GM18909 (cell line): ENCODE data around the gene TMEM231.
"Not testable (repeated sequence)": the region's sequence is repeated elsewhere in the genome, so short reads cannot be mapped to it uniquely, and the experiment has no call there.

Experiments
- ATAC-seq: cut with Tn5 transposase; IDR thresholded peaks from one replicate; pipeline ENCODE4 v1.9.1; 2021; ENCODE audit warnings: mild to moderate bottlenecking; ENCODE audit not compliant: unreplicated experiment, poor library complexity

The TMEM231 gene

DNA sequence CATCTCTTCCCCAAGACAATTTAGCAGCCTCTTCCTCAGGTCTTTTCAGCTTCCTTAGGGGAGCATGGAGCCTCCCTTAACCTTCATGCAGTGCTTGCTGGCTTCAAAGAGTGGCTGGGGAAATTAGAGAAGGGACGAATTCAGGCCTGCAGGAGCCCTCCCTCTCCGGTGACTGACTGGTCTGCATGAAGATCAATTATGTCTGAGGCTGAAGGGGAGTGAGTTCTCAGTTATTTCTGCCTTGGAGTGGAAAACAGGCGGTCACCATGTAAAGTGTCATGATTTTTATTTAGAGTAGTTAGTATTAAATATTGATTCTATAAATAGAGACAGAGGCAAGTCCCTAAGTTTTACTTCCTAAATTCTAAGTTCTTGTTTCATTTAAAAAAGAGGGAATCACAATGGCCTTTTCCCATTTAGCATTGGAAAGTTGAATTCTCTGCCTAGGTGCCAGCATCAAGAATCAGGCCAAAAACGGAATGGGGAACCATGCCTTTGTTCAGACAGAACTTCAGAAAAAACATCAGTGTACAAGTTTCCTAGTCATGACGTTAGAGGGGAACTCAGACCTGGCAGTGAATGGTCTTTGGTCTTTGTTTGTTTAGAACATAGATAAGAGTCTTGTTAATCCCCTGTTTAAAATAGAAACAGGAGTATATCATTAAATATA is 14.5 kb upstream of the TMEM231 start:
- no peak for ATAC-seq

DNA sequence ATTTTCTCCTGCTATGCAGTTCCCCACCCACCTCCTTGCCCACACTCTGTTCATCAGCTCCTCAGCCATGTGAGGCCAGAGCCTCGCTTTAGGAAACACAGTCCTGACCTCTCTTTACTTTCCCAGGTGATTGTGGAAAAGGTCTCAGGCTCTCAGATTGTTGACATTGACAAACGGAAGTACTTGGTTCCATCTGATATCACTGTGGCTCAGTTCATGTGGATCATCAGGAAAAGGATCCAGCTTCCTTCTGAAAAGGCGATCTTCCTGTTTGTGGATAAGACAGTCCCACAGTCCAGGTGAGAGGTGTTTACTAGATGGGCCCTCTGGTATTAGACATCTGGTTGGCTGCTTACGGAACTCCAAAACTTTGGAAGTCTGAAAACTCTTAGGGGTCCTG is 11.9 kb upstream of the TMEM231 start:
- ATAC-seq, result no peak

DNA sequence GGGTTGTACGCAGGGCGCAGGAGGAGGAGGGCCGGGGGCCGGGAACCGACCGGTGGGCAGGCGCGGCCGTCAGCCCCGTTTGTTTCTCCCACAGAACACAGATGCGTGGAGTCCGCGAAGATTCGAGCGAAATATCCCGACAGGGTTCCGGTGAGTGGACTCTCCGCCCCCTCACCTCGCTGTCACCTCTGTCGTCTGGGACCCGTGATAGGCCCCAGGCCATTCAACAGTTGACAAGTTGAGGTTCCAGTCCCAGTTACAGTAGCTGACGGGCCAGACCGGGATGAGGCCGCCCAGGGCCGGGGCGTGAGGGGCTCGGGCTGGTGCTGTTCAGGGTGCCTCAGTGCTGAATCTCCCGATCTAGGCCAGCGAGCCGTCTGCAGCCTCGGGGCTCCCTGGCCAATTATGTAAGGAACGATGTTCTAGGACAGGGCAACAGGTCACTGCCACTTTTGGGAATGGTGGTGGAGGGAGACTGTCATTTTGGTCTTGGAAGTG is 10.8 kb upstream of the TMEM231 start:
- peak; percentile 6 for ATAC-seq

DNA sequence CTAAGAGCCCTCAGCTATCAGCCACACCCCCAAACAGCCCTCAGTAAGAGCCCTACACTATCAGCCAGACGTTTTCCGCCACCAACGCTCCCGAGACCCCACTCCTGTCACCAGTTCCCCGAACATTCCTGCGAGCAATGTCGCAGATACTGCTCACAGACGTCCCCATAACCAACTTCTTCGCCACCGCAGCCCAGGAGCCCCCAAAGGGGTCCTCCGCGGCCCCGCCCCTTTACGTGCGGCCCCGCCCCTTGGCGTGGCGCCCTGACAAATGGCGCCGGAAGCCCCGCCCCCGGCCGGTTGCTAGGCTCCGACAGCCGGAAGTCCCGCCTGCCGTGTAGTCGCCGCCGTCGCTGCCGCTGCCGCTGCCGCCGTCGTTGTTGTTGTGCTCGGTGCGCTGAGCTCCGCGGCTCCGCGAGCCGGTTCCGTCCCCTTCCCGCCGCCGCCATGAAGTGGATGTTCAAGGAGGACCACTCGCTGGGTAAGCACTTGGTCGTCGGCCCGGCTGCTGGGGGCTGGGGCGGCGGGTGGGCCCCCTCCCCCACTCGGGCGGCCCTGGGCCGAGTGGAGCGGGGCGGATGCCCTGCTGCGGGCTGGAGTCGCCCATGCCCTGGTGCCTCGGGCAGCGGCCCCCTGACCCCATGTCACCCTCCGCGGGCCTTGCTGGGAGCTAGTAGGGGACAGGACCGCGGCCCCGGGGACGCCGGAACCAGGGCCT is 10.1 kb upstream of the TMEM231 start, which contains the start of gene GABARAPL2:
Gene GABARAPL2, plus strand, starts transcription at position 340 of the 718 bp plus-strand sequence. Its CDS starts 108 bp downstream, at position 448.
- ATAC-seq, result peak; percentile 77

DNA sequence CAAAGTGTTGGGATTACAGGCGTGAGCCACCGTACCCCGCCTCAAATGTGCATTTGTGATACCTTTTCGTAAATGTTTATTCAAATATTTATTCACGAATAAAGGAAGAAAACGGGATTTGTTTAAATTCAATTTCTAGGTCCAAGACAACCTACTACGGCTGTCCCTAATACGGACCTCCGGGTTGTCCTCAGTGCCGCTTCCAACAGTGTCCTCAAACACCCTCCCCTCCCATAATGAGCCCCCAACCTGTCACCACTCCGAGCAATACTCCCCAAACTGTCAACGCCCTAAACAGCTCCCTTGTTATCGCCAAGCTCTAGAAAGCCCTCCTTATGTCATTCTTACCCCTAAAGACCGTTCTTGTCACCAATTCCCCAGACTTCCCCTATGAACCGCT is 9.6 kb upstream of the TMEM231 start:
- no peak for ATAC-seq

DNA sequence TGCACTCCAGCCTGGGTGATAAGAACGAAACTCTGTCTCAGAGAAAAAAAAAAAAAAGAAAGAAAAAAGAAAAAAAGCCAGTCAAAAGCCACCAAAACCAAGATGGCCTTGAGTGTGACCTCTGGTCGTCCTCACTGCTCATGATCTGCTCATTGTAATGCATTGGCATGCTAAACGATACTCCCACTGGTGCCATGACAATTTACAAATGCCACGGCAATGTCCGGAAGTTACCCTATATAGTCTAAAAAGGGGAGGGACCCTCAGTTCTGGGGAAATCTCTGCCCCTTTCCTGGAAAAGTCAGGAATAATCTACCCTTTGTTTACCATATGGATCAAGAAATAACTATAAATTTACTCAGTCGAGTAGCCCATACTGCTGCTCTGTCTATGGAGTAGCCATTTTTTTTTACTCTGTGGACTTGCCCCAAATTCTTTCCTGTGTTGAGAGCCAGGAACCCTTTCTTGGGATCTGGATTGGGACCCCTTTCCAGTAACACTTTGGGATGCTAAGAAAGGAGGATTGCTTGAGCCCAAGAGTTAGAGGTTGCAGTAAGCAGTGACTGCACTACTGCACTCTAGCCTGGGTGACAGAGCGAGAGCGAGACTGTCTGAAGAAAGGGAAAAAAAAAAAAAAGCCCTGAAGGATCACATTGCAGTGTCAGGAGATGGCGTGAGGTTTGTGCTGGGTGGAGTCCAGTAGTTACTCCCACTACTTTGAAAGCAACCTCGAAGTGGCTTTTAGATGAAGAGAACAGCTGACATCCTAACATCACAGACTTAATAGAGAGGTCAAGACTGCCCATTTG is 3.7 kb upstream of the TMEM231 start:
- ATAC-seq, result no peak

DNA sequence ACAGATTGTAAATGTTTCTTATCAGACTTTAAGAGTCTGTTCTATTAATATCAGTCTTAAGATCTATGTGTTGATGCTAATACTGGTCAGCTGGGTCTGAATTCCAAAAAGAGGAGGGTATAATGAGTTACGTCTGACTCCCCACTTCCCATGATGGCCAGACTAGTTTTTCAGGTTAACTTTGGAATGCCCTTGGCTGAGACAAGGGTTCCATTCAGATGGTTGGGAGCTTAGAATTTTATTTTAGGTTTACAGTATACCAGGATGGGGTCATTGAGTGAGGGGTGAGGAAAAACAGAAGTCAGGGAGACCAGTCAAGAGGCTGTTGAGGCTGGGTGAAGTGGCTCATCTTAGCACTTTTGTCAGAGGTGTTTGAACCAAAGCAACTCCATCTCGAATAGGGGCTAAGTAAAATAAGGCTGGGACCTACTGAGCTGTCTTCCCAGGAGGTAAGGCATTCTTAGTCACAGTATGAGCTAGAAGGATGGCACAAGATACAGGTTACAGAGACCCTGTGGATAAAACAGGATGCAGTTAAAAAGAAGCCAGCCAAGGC is 2.9 kb upstream of the TMEM231 start:
- ATAC-seq, result no peak

DNA sequence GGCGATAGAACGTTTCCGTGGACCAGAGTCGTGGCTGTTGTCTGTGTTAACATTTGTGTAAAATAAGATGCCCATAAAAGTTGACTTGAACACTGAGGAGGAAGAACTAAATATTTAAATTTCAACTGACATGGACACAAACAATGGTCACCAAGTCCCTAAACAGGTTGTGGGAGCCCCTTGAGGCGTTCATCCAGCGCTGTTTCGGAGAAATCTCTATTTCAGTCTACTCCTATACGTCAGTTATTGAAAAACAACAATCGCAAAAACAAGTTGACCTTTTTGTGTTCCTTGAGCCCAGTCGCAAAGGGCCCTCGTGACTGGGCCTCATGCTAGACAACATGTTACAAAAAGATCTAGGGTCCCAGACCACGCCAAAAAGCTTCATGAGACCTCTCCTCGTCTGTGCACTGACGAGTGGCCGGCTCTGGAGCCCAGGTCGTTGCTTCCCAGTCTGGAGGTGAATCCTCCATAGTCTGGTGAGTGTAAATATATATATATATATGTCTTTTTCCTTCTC is 439 bp upstream of the TMEM231 start:
- no peak for ATAC-seq

DNA sequence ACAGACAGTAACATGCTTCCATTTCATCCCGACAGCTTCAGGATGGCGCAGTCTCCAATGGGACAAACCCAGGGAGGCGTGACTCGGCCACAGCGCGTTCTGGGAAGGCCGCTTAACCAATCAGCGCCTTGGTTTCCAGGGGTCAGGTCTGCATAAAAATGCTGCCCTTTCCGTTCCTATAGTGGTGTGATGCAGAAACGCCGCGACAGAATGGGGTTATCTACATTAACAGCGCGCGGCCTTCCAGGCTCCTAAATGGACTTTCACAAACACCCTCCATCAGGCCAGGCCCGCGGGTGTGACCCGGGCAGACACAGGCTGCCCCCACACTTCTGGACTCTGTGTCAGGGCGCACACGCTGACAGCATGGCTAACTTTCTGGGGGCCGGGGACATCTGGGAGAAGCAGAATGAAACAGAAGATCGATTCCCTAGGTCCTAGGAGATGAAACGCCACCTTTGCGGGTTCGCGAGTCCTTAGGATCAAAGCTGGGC is 792 bp downstream of the TMEM231 start:
- ATAC-seq, result peak; percentile 29

DNA sequence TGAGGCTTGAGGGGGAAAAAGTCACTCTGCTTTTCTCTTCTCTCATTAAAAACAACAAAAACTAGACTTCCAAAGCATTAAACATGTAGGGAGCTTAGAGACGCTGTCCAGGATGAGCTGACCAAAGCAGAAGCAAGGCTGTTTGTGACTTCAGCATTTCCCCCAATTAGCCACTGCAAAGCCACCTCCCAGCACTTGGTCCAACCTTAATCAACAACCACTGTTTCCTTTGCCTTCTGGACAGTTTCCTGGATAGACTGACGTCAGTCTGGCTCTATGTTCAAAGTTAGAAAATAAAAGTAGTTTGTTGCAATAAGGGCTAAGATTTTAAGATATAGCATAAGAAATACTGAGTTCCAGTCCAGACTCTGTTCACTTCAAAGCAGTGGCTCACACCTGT is 3.1 kb downstream of the TMEM231 start:
- no peak for ATAC-seq

DNA sequence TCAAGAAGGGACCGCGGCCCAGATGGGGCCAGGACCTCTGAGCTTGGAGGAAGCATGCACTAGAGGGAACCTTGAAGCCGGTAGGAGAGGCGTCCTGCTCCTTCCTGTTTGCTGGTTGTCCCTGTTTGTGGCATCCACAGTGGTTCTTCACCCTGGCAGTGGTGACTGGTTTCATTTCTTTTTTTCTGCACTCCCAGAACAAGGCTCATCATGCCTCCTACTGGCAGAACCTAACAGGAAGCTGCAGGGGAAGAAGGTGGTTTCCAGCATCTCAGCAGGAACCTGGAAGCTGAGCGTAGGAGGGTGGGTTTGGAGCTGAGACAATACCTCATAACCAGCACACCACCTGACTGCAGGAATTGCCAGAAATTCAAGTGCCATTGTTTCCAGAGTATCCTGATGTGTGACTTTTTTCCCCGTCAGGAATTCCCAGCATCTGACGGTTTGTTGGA is 5.8 kb downstream of the TMEM231 start:
- peak; percentile 83 for ATAC-seq

DNA sequence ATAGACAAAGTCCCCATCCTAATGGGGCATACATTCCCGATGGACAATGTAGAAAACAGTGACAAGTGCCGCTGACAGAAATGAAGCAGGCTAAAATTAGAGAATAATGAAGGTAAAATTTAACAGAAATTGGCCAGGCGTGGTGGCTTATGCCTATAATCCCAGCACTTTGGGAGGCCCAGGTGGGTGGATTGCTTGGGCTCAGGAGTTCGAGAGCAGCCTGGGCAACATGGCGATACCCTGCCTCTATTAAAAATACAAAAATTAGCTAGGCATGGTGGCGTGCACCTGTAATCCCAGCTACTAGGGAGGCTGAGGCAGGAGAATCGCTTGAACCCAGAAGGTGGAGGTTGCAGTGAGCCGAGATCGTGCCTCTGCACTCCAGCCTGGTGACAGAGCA is 7.6 kb downstream of the TMEM231 start:
- not testable (repeated sequence) for ATAC-seq

DNA sequence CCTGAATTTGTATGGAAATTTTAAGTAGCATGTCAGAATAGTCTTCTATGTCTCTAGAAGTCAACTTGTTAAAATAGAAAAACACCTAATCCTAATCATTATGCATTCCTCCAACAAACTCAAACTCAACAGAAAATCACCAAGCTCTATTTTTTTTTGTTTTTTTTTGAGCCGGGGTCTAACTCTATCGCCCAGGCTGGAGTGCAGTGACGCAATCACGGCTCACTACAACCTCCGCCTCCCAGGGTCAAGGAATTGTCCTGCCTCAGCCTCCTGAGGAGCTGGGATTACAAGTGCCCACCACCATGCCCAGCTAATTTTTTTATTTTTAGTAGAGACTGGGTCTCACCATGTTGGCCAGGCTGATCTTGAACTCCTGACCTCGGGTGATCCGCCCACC is 9.8 kb downstream of the TMEM231 start:
- no peak for ATAC-seq

DNA sequence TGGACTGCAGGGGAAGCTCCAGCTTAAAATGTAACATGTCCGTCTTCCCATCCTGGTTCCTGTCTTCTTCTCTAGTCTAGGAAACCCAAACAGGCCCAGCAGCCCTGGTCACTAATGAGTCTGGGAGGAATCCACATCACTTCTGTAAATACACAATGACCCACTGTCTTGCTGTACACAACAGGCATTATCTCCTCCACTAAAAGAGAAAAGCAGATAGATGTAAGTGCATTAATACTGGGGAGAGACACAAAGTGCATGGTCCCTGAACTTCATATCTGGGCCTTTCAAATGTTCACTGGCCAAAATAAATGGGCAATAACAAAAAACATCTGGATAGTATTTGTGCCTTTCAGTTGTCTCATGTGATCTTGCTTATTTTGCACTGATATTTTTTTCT is 10.2 kb downstream of the TMEM231 start:
- ATAC-seq, result not testable (repeated sequence)

DNA sequence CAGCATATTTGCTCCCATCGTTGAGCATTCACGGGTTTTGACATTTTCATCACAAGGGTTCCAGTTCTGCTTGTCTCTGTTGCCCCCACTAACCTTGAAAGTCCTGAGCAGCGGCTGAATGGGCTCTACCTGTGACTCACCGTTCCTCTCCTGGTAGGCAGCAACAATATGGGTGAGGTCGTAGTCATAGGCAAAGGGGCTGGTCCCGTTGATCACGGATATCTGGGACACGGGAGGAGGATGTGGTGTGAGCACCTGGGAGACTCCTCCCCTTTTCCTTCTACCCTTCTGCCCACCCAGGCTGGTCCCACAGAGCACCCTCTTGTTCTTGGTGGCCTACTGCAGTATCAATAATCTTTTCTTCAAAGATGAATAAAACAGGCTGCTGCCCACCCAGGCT is 13.6 kb downstream of the TMEM231 start:
- not testable (repeated sequence) for ATAC-seq

DNA sequence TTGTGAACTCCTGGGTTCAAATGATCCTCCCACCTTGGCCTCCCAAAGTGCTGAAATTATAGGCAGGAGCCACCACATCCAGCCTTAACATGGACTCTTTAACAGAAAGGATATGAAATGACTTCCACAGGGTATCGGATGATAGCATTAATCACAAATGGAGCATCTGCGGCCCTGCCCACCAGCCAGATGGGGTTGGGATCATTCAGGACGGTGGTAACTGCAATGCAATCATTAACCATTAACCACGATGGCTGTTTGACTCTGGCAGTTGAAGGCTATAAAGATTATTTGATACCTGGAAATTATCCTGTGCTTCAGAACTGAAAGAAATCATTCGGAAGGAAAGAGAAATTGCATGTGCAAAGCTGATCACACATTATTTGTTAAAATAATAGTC is 14.8 kb downstream of the TMEM231 start:
- no peak for ATAC-seq

DNA sequence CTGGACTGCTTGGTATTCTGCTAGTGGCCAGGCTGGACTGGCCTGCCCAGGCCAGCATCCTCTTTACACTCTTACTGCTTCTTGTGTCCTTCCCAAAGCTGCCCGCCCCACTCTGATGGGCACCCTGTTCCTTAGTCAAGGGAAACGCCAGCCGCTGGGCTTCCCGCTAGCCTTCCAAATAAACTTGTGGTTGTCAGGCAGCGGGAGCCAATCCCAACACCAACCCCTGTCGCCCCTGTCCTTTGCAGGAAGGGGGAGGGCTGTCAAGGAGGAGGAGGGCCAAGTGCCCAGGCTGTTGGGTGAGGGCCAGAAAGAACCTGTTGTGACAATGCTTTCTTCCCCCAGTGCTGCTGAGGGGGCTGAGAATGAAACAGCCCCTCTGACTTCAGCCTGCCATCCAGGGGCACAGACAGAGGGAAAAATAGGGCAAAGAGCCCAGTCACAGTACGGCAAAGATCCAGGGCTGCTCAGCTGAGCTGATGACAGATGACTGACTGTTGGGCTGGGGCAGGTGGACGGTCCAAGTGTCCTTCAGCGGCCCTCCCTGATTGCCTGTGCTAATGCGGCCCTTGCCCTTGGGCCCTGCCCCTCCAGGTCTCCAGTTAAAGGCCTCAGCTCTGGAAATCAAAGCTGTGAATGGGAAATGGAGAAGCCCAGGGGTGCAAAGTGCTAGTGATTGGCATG is 17.0 kb downstream of the TMEM231 start:
- ATAC-seq, result not testable (repeated sequence)

DNA sequence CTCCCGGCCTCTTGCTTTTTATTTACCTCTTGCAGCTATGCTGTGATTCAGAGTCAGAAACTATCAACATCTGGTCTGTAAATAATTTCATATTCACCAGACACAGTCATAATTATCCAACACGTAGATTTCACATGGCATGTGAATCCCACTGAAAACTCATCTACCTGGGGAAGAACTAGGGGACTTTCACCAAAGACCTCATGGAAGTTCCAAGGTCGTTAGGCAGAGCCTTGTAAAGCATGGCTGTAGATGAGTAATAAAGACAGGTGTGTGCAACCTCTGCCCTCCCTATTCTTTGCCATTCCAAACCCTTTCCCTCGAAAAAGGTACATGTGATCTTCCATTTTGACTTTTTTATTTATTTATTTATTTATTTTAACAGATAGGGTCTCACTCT is 18.3 kb downstream of the TMEM231 start:
- no peak for ATAC-seq

DNA sequence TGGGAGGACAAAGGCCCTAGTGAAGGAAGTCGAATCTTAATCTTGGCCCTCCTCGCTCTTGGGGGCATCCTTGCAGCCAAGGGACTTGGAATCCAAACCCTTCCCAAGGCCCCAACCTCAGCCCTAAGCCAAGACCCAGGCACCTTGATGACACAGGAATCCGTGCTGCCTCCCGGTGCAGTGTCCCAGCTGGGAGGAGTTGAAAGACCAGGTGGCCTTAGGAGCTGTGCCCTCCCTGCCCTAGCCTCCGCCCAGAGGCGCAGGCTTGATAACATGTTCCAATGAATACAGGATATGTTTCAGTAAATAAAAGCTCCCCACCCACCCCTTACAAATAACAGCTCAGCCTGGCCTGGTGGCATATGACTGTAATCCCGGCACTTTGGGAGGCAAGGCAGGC is 20.2 kb downstream of the TMEM231 start, which contains the start of gene CHST5:
Gene CHST5, minus strand, starts transcription at position 208 of the 400 bp plus-strand sequence. CDS start 5,724 bp downstream, outside the sequence.
- no peak for ATAC-seq
